Heart left ventricle (tissue), 13 donors: Measurements from ENCODE around the gene CCDC92.

Source experiments
- POLR2A ChIP-seq, 2 donors: fragments of 450-650 bp; IDR thresholded peaks; one replicate each; pipeline ENCODE4 v1.6.1; 2017; ENCODE audit warnings: antibody characterized with exemption in 2 of 2, mild to moderate bottlenecking in 2 of 2, moderate library complexity in 2 of 2
- TF ChIP-seq, protein P1 (sequence below), 12 donors: fragments of 200-600 bp; sonication (generic) in 4 of 12; IDR thresholded peaks; one replicate each; pipeline versions ENCODE4 v1.5.0 to v1.8.0; 2018 to 2022; ENCODE audit warnings: antibody characterized with exemption in 12 of 12, mild to moderate bottlenecking in 5 of 12
- donor health status: ischemic (EF 13 %, LVEDD 7.1; RV severe dilation, severe dysfunction).
- donor health status: DM: no; HTN: yes; CAD: no.
- donor health status: DM: no; HTN: no; CAD: no.
- donor health status: ischemic (EF 25% LVEDD 6.9; RV normal size, moderate dysfunction).
- donor health status: ischemic (EF 25% LVEDD 5.7; RV mildly dilated, moderate dysfunction).
- donor health status: ischemic (EF 35%, LVEDD 5.7; RV mildly dilated, moderate dysfunction).
- donor health status: nonischemic (EF 11% LVEDD 7.7; RV severe dilation, severe dysfunction).
- donor health status: DM: yes; HTN: yes; CAD: no.
- donor health status: PGD.
- donor health status: ischemic (EF 29% LVEDD 5.4; RV normal size, mild dysfunction).
- donor health status: nonischemic (EF 23%, LVEDD 6.1; RV moderate dilation, normal function).

GRCh38 chr12:124011435-124012115, 38.9 kb upstream of the CCDC92 start:
- TF ChIP-seq, protein P1, sequence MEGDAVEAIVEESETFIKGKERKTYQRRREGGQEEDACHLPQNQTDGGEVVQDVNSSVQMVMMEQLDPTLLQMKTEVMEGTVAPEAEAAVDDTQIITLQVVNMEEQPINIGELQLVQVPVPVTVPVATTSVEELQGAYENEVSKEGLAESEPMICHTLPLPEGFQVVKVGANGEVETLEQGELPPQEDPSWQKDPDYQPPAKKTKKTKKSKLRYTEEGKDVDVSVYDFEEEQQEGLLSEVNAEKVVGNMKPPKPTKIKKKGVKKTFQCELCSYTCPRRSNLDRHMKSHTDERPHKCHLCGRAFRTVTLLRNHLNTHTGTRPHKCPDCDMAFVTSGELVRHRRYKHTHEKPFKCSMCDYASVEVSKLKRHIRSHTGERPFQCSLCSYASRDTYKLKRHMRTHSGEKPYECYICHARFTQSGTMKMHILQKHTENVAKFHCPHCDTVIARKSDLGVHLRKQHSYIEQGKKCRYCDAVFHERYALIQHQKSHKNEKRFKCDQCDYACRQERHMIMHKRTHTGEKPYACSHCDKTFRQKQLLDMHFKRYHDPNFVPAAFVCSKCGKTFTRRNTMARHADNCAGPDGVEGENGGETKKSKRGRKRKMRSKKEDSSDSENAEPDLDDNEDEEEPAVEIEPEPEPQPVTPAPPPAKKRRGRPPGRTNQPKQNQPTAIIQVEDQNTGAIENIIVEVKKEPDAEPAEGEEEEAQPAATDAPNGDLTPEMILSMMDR (IDR thresholded peaks at IDR 0.05): no peak
- TF ChIP-seq POLR2A (IDR thresholded peaks at IDR 0.05): no peak
